K562 treated with DMSO at 1 percent for 24 hours (cell line): ENCODE results near the gene SHOC2. TPM values are rescaled to one million over a fixed set of nuclear protein-coding genes. Genes with fewer than 3 reads are reported as not detected.

Source experiments
- total RNA-seq: library from RNA; unstranded; fragments of 300-600 nt; gene quantifications from 2 replicates; pipeline ENCODE4 v1.2.3, GENCODE V29; 2022; ENCODE audit warnings: low read depth; ENCODE audit not compliant: insufficient read depth

SHOC2 gene
- total RNA-seq, result 7.6 and 10.8 TPM in 2 replicates

DNA sequence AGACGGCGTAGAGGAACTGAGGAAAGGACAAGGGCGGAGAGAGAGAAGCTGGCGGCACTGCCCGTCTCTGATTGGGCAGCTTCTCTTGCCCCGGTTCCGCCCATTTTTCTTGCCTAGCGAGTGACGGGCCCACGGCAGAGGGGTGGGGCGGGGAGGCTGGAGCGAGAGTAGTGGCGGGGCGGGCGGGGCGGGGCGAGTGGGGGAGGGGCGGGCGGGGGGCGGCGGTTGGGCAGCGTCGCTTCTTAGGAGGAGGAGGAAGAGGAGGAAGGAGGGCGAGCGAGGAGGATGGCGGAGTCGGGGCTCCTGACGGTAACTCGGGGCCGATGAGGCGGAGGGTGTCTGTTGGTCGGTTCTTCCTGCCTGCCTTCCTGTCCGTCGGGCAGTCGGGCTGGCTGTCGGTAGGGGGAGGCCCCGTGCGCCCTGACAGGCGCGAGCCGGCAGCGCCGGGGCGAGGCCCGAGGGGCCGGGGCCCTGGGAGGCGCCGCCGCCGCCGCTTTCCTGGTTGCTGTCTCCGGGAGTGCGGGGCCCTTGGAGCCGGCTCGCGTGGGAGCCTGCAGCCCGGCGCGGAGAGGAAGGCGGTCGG, at the start of gene SHOC2:
Gene SHOC2, plus strand, starts transcription at position 256 of the 583 bp plus-strand sequence. CDS start 44,755 bp downstream, outside the sequence.

DNA sequence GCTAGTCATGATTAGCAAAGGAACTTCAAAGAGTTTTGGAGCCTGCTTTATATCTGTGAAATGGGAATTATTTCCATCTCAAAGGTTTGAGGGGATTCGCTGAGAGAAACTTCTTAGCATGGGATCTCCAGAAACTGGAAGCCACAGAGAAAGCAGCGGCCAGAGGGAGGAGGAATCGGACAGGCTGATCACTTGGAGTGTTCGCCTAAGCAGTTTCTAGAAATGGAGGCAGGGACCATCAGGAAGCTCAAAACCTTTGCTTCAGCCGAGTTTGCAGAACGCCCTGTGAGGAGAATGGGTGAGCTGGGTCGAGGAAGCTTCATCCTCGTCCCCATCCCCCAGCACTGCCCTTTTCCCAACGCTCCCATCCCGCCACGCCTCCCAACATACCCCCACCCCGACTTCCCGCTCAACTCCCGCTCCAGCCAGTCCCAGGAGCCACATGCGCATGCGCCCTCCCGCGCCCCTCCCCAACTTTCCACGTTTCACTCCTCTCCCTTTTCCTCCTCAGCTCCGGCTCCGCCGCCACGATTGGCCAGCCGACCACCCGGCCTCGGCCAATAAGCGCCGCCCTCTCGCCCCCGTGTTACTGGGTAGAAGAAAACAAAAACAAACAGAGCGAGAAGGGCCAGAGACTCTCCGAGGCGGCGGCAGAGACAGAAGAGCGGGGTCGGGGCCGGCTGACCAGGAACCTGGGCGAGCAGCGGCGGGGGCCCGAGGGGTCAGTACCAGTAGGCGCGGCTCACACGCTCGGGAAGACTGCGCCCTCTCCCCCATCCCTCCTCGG, 47.9 kb upstream of the SHOC2 start, which contains the start of gene PDCD4:
Gene PDCD4, plus strand, starts transcription at position 631 of the 787 bp plus-strand sequence. CDS start 4,100 bp downstream, outside the sequence.

GRCh38 chr10:110918643-110919348, 608 bp upstream of the SHOC2 start, which contains the start of gene BBIP1:
TSS of gene BBIP1 (minus strand) at chr10:110919180. CDS start at chr10:110918157, 1,023 bp downstream.

Other genes with a start within 250 kb of the SHOC2 start
- gene PDCD4, start 47.7 kb upstream of the SHOC2 start, total RNA-seq, result 38.7 and 39.8 TPM in 2 replicates
- 11.0 and 11.2 TPM in 2 replicates for gene BBIP1, start 424 bp upstream of the SHOC2 start, total RNA-seq
- gene ADRA2A, start 157.4 kb downstream of the SHOC2 start, total RNA-seq, result not detected in 2 replicates